ENCODE data around the gene GIPC2. TPM values are rescaled to one million over a fixed set of nuclear protein-coding genes. Genes with fewer than 3 reads are reported as not detected.
A peak's percentile ranks its signal among the peaks of the same experiment; 100 is the strongest.

Gene GIPC2
- total and polyA plus RNA-seq, 10 of the 15 experiments (the other 5 are each of a cell fraction or from before 2014, with no cell fraction given) = 0.03 to 0.23 (median 0.06) TPM; not detected in 2

DNA sequence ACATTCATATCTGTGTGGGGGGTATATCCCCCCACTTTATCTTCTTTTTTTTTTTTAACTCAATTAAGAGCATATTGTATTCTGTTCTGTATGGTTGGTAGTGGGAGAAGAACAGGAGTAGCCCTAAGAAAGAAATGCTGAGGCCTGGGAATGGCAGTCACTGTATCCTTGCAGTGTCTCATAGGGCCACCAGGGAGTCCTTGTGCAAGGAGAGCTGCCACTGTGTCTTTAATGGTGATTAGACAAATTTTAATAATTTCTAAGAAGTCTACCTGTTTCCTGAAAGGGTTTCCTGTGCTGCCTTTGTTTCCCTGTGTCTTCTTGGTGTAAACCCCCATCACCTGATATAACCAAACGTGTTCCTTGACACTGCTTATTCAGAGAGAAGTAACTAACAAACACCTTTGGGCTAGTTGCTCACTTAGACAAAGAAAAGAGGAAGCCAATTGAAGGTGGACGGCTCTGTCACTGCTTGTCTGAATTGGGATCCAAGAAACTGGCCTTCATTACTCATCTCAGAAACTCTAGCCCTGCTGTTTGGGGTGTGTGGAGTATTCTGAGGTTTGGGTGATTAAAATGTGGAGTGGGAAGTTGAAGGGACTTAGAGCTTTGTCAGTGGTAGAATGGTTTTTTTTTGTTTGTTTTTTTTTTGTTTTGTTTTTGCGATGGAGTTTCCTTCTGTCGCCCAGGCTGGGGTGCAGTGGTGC is 15.2 kb downstream of the GIPC2 start:
- in situ Hi-C loops (cut with MboI) (no loop called here), intact Hi-C loops (cut with micrococcal nuclease; ENCODE audit: unreplicated experiment) (no loop called here)
- RAD21 ChIA-PET (ENCODE audit: unreplicated experiment) = no interaction called here
- H3K27me3 ChIP-seq (replicated peaks in 1 of 2; ENCODE audit: control insufficient read depth in 2 of 2, insufficient read depth in 2 of 2, low read length in 1 of 2) = no peaks in the 10 kb centered on the region; a peak in 1 of 4 replicates
- 11% methylated on average over 4 of the region's 4 CpGs for WGBS (ENCODE audit: insufficient coverage, insufficient replicate concordance, low lambda C conversion rate, missing lambda C conversion rate)
- DNase-seq (ENCODE audit: low read depth, low spot score) (peak; percentile 28), ATAC-seq (peak; percentile 89), FAIRE-seq (peak; percentile 65)
- 0 out of 2 replicates have a peak overlapping the region, but pooled peaks have one; percentile 22 for H3K4me2 ChIP-seq (ENCODE audit: control insufficient read depth, insufficient read depth)
- H3K4me1 ChIP-seq (ENCODE audit: control insufficient read depth, insufficient read depth, low read length) = no peaks in the 10 kb centered on the region; the same call in none of the 2 replicates
- SMC1A ChIA-PET (ENCODE audit: uncharacterized antibody, unreplicated experiment) = interaction anchor here (0.9 to 1.3 kb wide), 2 partner anchors 14 to 55 kb away, joined by 3 read pairs; no protein-coding TSS in a partner anchor
- peak overlapping the region; percentile 77 for H2AFZ ChIP-seq (ENCODE audit: control insufficient read depth, low read depth, low read length)
- no peaks in the 10 kb centered on the region for H4K20me1 ChIP-seq (ENCODE audit: control insufficient read depth, insufficient read depth)
- CTCF ChIA-PET = interaction anchor here (0.6 kb wide), 1 partner anchor 994 kb away, joined by 3 read pairs; no protein-coding TSS in a partner anchor
- H3K9ac ChIP-seq (ENCODE audit: control insufficient read depth, insufficient read depth, low read length) = no peak overlapping the region
- no peaks in the 10 kb centered on the region for H3K9me3 ChIP-seq (replicated peaks; ENCODE audit: control insufficient read depth, insufficient read depth, low read length)
- no peaks in the 10 kb centered on the region for H3K79me2 ChIP-seq (ENCODE audit: control insufficient read depth, insufficient read depth, low read length)
- BruUV-seq (replicated peaks) = no TSS peak
- H3K27ac ChIP-seq (ENCODE audit: control insufficient read depth, insufficient read depth) = no peak overlapping the region
- POLR2A ChIA-PET = interaction anchor here (0.7 kb wide), 1 partner anchor 647 kb away, joined by 3 read pairs; no protein-coding TSS in a partner anchor
- H3K36me3 ChIP-seq (ENCODE audit: control insufficient read depth in 2 of 2, insufficient read depth in 2 of 2, low read length in 1 of 2) = no peaks in the 10 kb centered on the region
- H3K4me3 ChIP-seq = no peak overlapping the region
- TF ChIP-seq SIN3A (IDR thresholded peaks at IDR 0.05; ENCODE audit: low read depth, low read length) (no peak), ZBED1 (IDR thresholded peaks at IDR 0.05; ENCODE audit: borderline replicate concordance) (peak; percentile 47; the same call in 1 of the 2 replicates), RUNX3 (IDR thresholded peaks at IDR 0.05; ENCODE audit: low read length) (peak; percentile 95), SRF (IDR thresholded peaks at IDR 0.05; ENCODE audit: low read depth in 2 of 2, low read length in 2 of 2) (no peak), JUNB (IDR thresholded peaks at IDR 0.05) (peak; percentile 90), CBFB (IDR thresholded peaks at IDR 0.05; ENCODE audit: low read depth) (no peak), MXI1 (IDR thresholded peaks at IDR 0.05; ENCODE audit: low read depth, low read length) (no peak), TCF12 (IDR thresholded peaks at IDR 0.05; ENCODE audit: low read depth, low read length) (no peak), PAX5 (IDR thresholded peaks at IDR 0.05; ENCODE audit: borderline replicate concordance, low read depth, low read length) (0 out of 2 replicates have a peak, but pooled peaks have one; percentile 44), ZNF687 (IDR thresholded peaks at IDR 0.05) (no peak), CTCF (IDR thresholded peaks at IDR 0.05 in 2 of 3, conservative IDR thresholded peaks at IDR 0.05 in 1 of 3; ENCODE audit: control insufficient read depth in 2 of 3, extremely low read depth in 1 of 3, insufficient read depth in 1 of 3, low read depth in 3 of 3, low read length in 3 of 3) (peak in 2 of 3 experiments; percentile 13 to 22; a peak in 1 of 6 replicates)
- TF ChIP-seq, protein P1, sequence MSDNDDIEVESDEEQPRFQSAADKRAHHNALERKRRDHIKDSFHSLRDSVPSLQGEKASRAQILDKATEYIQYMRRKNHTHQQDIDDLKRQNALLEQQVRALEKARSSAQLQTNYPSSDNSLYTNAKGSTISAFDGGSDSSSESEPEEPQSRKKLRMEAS (IDR thresholded peaks at IDR 0.05; ENCODE audit: low read depth, low read length) = no peak
- TF ChIP-seq, protein P2, sequence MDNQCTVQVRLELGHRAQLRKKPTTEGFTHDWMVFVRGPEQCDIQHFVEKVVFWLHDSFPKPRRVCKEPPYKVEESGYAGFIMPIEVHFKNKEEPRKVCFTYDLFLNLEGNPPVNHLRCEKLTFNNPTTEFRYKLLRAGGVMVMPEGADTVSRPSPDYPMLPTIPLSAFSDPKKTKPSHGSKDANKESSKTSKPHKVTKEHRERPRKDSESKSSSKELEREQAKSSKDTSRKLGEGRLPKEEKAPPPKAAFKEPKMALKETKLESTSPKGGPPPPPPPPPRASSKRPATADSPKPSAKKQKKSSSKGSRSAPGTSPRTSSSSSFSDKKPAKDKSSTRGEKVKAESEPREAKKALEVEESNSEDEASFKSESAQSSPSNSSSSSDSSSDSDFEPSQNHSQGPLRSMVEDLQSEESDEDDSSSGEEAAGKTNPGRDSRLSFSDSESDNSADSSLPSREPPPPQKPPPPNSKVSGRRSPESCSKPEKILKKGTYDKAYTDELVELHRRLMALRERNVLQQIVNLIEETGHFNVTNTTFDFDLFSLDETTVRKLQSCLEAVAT (IDR thresholded peaks at IDR 0.05) = no peak
- TF ChIP-seq, protein P3, sequence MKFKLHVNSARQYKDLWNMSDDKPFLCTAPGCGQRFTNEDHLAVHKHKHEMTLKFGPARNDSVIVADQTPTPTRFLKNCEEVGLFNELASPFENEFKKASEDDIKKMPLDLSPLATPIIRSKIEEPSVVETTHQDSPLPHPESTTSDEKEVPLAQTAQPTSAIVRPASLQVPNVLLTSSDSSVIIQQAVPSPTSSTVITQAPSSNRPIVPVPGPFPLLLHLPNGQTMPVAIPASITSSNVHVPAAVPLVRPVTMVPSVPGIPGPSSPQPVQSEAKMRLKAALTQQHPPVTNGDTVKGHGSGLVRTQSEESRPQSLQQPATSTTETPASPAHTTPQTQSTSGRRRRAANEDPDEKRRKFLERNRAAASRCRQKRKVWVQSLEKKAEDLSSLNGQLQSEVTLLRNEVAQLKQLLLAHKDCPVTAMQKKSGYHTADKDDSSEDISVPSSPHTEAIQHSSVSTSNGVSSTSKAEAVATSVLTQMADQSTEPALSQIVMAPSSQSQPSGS (IDR thresholded peaks at IDR 0.05; ENCODE audit: low read length) = peak; percentile 55; the same call in 1 of the 2 replicates

Measured in GM12878 (cell line).